H1 (cell line): ENCODE results near the gene COL4A4. TPM values are rescaled to one million over a fixed set of nuclear protein-coding genes. Genes with fewer than 3 reads are reported as not detected.

Source experiments
- CHD7 ChIP-seq: fragments of 300-600 bp; sonication (generic); IDR thresholded peaks from 2 replicates; pipeline ENCODE4 v1.7.1; 2012; ENCODE audit warnings: low read length, moderate library complexity, mild to moderate bottlenecking, inconsistent platforms; ENCODE audit not compliant: insufficient replicate concordance
- E2F6 ChIP-seq: IDR thresholded peaks from 2 replicates; pipeline ENCODE4 v1.6.1; 2012; ENCODE audit warnings: inconsistent platforms
- HDAC2 ChIP-seq, 2 experiments: fragments of 300-600 bp in 1 of 2; sonication (generic) in 1 of 2; IDR thresholded peaks; 2 replicates each; pipeline ENCODE4 v1.6.1; 2011 to 2012; ENCODE audit warnings: low read depth in 2 of 2, low read length in 2 of 2, mild to moderate bottlenecking in 2 of 2, moderate library complexity in 2 of 2, borderline replicate concordance in 1 of 2, inconsistent platforms in 1 of 2
- PHF8 ChIP-seq: fragments of 200-600 bp; sonication (generic); conservative IDR thresholded peaks from 2 replicates; pipeline ENCODE4 v1.7.1; 2012; ENCODE audit warnings: low read depth, mild to moderate bottlenecking, inconsistent platforms, low read length, moderate library complexity
- RBBP5 ChIP-seq: IDR thresholded peaks from 2 replicates; pipeline ENCODE4 v1.7.1; 2012; ENCODE audit warnings: low read depth, mild to moderate bottlenecking, inconsistent platforms, low read length, moderate library complexity, borderline replicate concordance
- SIN3A ChIP-seq, 2 experiments: IDR thresholded peaks in 1 of 2; conservative IDR thresholded peaks in 1 of 2; 2 replicates each; pipeline ENCODE4 v1.6.1; 2011 to 2012; ENCODE audit warnings: low read length in 2 of 2, improper control_type of control experiment in 1 of 2, low read depth in 1 of 2, mild to moderate bottlenecking in 1 of 2
- SUZ12 ChIP-seq: fragments of 200-600 bp; sonication (generic); IDR thresholded peaks from 2 replicates; pipeline ENCODE4 v1.6.1; 2012; ENCODE audit warnings: mild to moderate bottlenecking, inconsistent platforms, low read length, moderate library complexity, mixed read lengths
- polyA plus RNA-seq, 7 experiments: library from polyadenylated mRNA; depleted of rRNA in 3 of 7; stranded (reverse) in 5 of 7; unstranded in 2 of 7; fragments of >200 nt in 5 of 7; fragments of 200-250 nt in 2 of 7; gene quantifications; 1 replicate in 5 of 7; 2 replicates in 1 of 7; 4 replicates in 1 of 7; pipeline versions ENCODE4 v1.2.1 to v1.2.3, GENCODE V29; 2011 to 2013; ENCODE audit warnings: missing spikeins in 2 of 7, mixed read lengths in 2 of 7
- total RNA-seq: library from RNA; stranded (reverse); fragmentation: NEBNext Ultra II Directional; extraction: Animal tissue kit (Norgen Biotek cat#: 25700); gene quantifications from 2 replicates; pipeline ENCODE4 v1.2.1, GENCODE V29; 2021

COL4A4 gene
- total and polyA plus RNA-seq, 2 of the 8 experiments (the other 6 are each of a cell fraction or from before 2014, with no cell fraction given) = 0.33 to 1.7 TPM

GRCh38 chr2:226984750-226985582, 179.0 kb downstream of the COL4A4 start (continued):
- no peak for TF ChIP-seq CHD7
- TF ChIP-seq PHF8 = no peak
- no peak for TF ChIP-seq E2F6
- no peak for TF ChIP-seq RBBP5
- TF ChIP-seq SUZ12 = no peak
- no peak for TF ChIP-seq SIN3A (conservative IDR thresholded peaks at IDR 0.05 in 1 of 2, IDR thresholded peaks at IDR 0.05 in 1 of 2; ENCODE audit: low read depth in 1 of 2, low read length in 2 of 2)
- no peak for TF ChIP-seq HDAC2 (IDR thresholded peaks at IDR 0.05; ENCODE audit: borderline replicate concordance in 1 of 2, low read depth in 2 of 2, low read length in 2 of 2)
